Endothelial cell of umbilical vein (primary cell): Measurements from ENCODE around the gene RASA4. TPM values are rescaled to one million over a fixed set of nuclear protein-coding genes. Genes with fewer than 3 reads are reported as not detected.
"Not testable (repeated sequence)": the region's sequence is repeated elsewhere in the genome, so short reads cannot be mapped to it uniquely, and the experiment has no call there.

ENCODE experiments used
- BruUV-seq: library from RNA; stranded (reverse); fragments of 400-500 nt; replicated peaks from 2 replicates; lab custom pipeline; 2021; lab: Mats Ljungman, UMichigan
- CTCF ChIA-PET: fragments of 300-600, 350-600 bp; sonication (Branson Sonifier 250); formaldehyde crosslinking; loops from one replicate; lab custom pipeline; 2021; ENCODE audit warnings: antibody characterized with exemption, inconsistent platforms; lab: Charles Lee
- POLR2A ChIA-PET: fragments of 300-600, 350-600 bp; sonication (Branson Sonifier 250); formaldehyde crosslinking; loops from one replicate; lab custom pipeline; 2021; ENCODE audit warnings: antibody characterized with exemption, inconsistent platforms; lab: Charles Lee
- DNase-seq: peaks from one replicate; pipeline ENCODE4 v3.0.0-alpha.2; 2011; ENCODE audit warnings: low read depth, low spot score
- FAIRE-seq: peaks from 2 replicates; lab custom pipeline; 2011; peaks lifted over from hg19 to GRCh38; lab: Jason Lieb, UNC
- H2AFZ ChIP-seq: 2 replicates; pipeline ENCODE4 v1.6.0; 2012; ENCODE audit warnings: low read depth, low read length, control low read depth, inconsistent platforms
- H3K27ac ChIP-seq: 2 replicates; pipeline ENCODE4 v1.5.1; 2011; ENCODE audit warnings: low read depth, mild to moderate bottlenecking, control low read depth, low read length, moderate library complexity; ENCODE audit not compliant: insufficient read depth
- H3K27me3 ChIP-seq, 2 experiments: 2 replicates each; pipeline versions ENCODE4 v1.6.0 to v1.6.1; 2011; ENCODE audit warnings: low read length in 2 of 2, mixed read lengths in 1 of 2; ENCODE audit not compliant: control insufficient read depth in 2 of 2, insufficient read depth in 2 of 2
- H3K36me3 ChIP-seq, 2 experiments: 2 replicates in 1 of 2; 3 replicates in 1 of 2; pipeline ENCODE4 v1.5.1; 2011; ENCODE audit warnings: low read length in 2 of 2, mild to moderate bottlenecking in 1 of 2, moderate library complexity in 1 of 2; ENCODE audit not compliant: control insufficient read depth in 2 of 2, insufficient read depth in 2 of 2; ENCODE audit errors: extremely low read depth in 1 of 2
- H3K4me1 ChIP-seq: 3 replicates; pipeline ENCODE4 v1.5.1; 2011; ENCODE audit warnings: mild to moderate bottlenecking, low read length; ENCODE audit not compliant: control insufficient read depth, insufficient read depth; ENCODE audit errors: extremely low read depth
- H3K4me2 ChIP-seq: 2 replicates; pipeline ENCODE4 v1.6.1; 2011; ENCODE audit warnings: low read length, control low read depth, mixed read lengths; ENCODE audit not compliant: insufficient read depth
- H3K4me3 ChIP-seq, 3 experiments: fragments of 200-600 bp in 1 of 3; sonication (generic), shearing (Covaris generic) in 1 of 3; replicated peaks in 1 of 3; 2 replicates each; pipeline ENCODE4 v1.5.1; 2011 to 2016; ENCODE audit warnings: control low read depth in 3 of 3, low read length in 3 of 3, mild to moderate bottlenecking in 2 of 3, inconsistent platforms in 1 of 3, low read depth in 1 of 3, moderate library complexity in 1 of 3; ENCODE audit not compliant: insufficient read depth in 1 of 3
- H3K79me2 ChIP-seq: 2 replicates; pipeline ENCODE4 v1.6.0; 2012; ENCODE audit warnings: low read length, inconsistent platforms; ENCODE audit not compliant: control insufficient read depth, insufficient read depth
- H3K9ac ChIP-seq: replicated peaks from 2 replicates; pipeline ENCODE3; 2011; ENCODE audit warnings: low read length, control low read depth; ENCODE audit not compliant: insufficient read depth; ENCODE audit errors: extremely low read depth
- H3K9me1 ChIP-seq: replicated peaks from 3 replicates; pipeline ENCODE4 v1.6.0; 2011; ENCODE audit warnings: mild to moderate bottlenecking, low read length; ENCODE audit not compliant: control insufficient read depth, insufficient read depth; ENCODE audit errors: extremely low read depth
- H3K9me3 ChIP-seq: replicated peaks from 2 replicates; pipeline ENCODE4 v1.5.1; 2012; ENCODE audit warnings: low read length, inconsistent platforms; ENCODE audit not compliant: control insufficient read depth, insufficient read depth
- H4K20me1 ChIP-seq: replicated peaks from 2 replicates; pipeline ENCODE3; 2011; ENCODE audit warnings: mild to moderate bottlenecking, low read length; ENCODE audit not compliant: control insufficient read depth, insufficient read depth; ENCODE audit errors: extremely low read depth
- dilution Hi-C: fragments of 300-500 bp; cut with MboI; formaldehyde crosslinking; loops from one replicate; pipeline ENCODE4 v1.15.0; 2019; ENCODE audit warnings: low sequenced_read_pairs; ENCODE audit not compliant: extremely low pct_ligation_motif_present
- intact Hi-C: fragments of 100-400 bp; cut with micrococcal nuclease; formaldehyde crosslinking; loops from one replicate; pipeline ENCODE4 v1.10.0; 2022
- polyA plus RNA-seq, 4 experiments: library from polyadenylated mRNA; depleted of rRNA in 3 of 4; stranded (reverse) in 3 of 4; unstranded in 1 of 4; fragments of >200 nt; gene quantifications; 2 replicates each; pipeline versions ENCODE4 v1.2.1 to v1.2.3, GENCODE V29; 2011 to 2012; ENCODE audit warnings: missing spikeins in 1 of 4
- total RNA-seq: library from RNA; stranded (reverse); gene quantifications from 2 replicates; pipeline ENCODE4 v1.2.3, GENCODE V29; 2021

RASA4 gene
- total and polyA plus RNA-seq, 2 donors (not counting 3 experiments of a cell fraction or from before 2014, with no cell fraction given): 11.6 to 20.1 TPM

GRCh38 chr7:102546353-102546752 lies 70.2 kb downstream of the RASA4 start:
- H3K79me2 ChIP-seq, H3K4me1 ChIP-seq, H3K9me1 ChIP-seq, H3K4me3 ChIP-seq, POLR2A ChIA-PET, H3K4me2 ChIP-seq, BruUV-seq, DNase-seq, dilution Hi-C loops, H3K36me3 ChIP-seq, H2AFZ ChIP-seq, H3K9me3 ChIP-seq, CTCF ChIA-PET, H3K27ac ChIP-seq, intact Hi-C loops, H3K27me3 ChIP-seq, H4K20me1 ChIP-seq, FAIRE-seq, H3K9ac ChIP-seq: not testable (repeated sequence)

DNA sequence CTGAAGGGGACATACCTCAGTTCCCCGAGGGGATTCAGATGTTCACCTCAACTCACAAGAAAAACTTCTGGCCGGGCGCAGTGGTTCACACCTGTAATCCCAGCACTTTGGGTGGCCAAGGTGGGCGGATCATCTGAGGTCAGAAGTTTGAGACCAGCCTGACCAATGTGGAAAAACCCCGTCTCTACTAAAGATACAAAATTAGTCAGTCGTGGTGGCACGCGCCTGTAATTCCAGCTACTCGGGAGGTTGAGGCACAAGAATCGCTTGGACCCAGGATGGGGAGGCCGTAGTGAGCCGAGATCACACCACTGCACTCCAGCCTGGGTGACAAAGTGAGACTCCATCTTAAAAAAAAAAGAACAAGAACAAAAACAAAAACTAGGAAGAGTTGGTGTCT lies 71.3 kb downstream of the RASA4 start:
- BruUV-seq, dilution Hi-C loops, intact Hi-C loops, CTCF ChIA-PET, H3K27ac ChIP-seq, H3K9me3 ChIP-seq, H3K9ac ChIP-seq, POLR2A ChIA-PET, DNase-seq, FAIRE-seq, H3K9me1 ChIP-seq, H3K4me1 ChIP-seq, H3K36me3 ChIP-seq, H3K79me2 ChIP-seq, H3K4me2 ChIP-seq, H3K27me3 ChIP-seq, H4K20me1 ChIP-seq, H3K4me3 ChIP-seq, H2AFZ ChIP-seq: not testable (repeated sequence)

GRCh38 chr7:102544372-102544771 lies 72.2 kb downstream of the RASA4 start:
- H2AFZ ChIP-seq, H3K9me1 ChIP-seq, H4K20me1 ChIP-seq, H3K27ac ChIP-seq, DNase-seq, BruUV-seq, H3K4me1 ChIP-seq, H3K9ac ChIP-seq, POLR2A ChIA-PET, intact Hi-C loops, H3K4me3 ChIP-seq, H3K4me2 ChIP-seq, H3K27me3 ChIP-seq, H3K79me2 ChIP-seq, dilution Hi-C loops, H3K36me3 ChIP-seq, FAIRE-seq, H3K9me3 ChIP-seq, CTCF ChIA-PET: not testable (repeated sequence)

DNA sequence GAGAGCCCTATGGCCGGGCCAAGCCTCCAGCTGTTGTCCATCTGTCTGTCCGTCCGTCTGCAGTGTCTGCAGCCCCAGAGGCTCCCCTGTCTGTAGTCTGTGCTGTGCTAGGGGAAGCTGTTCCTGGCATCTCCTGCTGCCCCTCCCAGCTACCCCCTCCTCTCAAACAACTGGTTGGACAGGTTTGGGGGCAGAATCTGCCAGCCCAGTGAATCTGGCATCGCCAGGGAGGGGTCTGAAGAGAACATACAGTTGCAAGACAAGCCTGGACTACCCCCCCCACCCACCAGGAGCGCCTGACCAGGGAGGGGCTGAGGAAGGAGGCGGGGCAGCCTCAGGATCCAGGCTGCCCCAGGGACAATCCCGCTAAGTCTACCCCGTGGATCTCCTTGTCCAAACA lies 73.0 kb downstream of the RASA4 start, which contains the start of gene UPK3BL2:
TSS of gene UPK3BL2 (minus strand) at position 101 of the 400 bp plus-strand sequence. CDS start at position 41, 60 bp downstream.
- H3K36me3 ChIP-seq, H3K4me3 ChIP-seq, H3K27me3 ChIP-seq, POLR2A ChIA-PET, H3K9ac ChIP-seq, H3K79me2 ChIP-seq, intact Hi-C loops, dilution Hi-C loops, H3K9me1 ChIP-seq, FAIRE-seq, H2AFZ ChIP-seq, H3K4me1 ChIP-seq, H3K4me2 ChIP-seq, H3K9me3 ChIP-seq, H4K20me1 ChIP-seq, BruUV-seq, DNase-seq, CTCF ChIA-PET, H3K27ac ChIP-seq: not testable (repeated sequence)
